Natural killer cell (primary cell): ENCODE measurements around the gene NHERF2. TPM values are rescaled to one million over a fixed set of nuclear protein-coding genes. Genes with fewer than 3 reads are reported as not detected.

Source experiments
- ATAC-seq, 3 donors: fragments of 150-1000 bp in 2 of 3; fragments of 200-7000 bp in 1 of 3; cut with Tn5 transposase; 1 replicate in 1 of 3; 2 replicates in 2 of 3; pipeline ENCODE4 v1.10.0; 2021; ENCODE audit warnings: mild to moderate bottlenecking in 2 of 3, moderate library complexity in 2 of 3
- DNase-seq, 2 donors: peaks; one replicate each; pipeline versions ENCODE4 v3.0.0 to v3.0.0-alpha.2; 2013 to 2021; ENCODE audit warnings: mixed read lengths in 1 of 2
- H3K27ac ChIP-seq: one replicate; pipeline ENCODE4 v1.5.1; 2013; ENCODE audit warnings: mild to moderate bottlenecking, low read length
- H3K27me3 ChIP-seq: one replicate; pipeline ENCODE4 v1.6.1; 2013; ENCODE audit warnings: low read length; ENCODE audit not compliant: control insufficient read depth, insufficient read depth
- H3K36me3 ChIP-seq: one replicate; pipeline ENCODE4 v1.6.1; 2013; ENCODE audit warnings: low read length; ENCODE audit not compliant: control insufficient read depth, insufficient read depth
- H3K4me1 ChIP-seq: one replicate; pipeline ENCODE4 v1.6.1; 2013; ENCODE audit warnings: low read length; ENCODE audit not compliant: control insufficient read depth, insufficient read depth
- H3K4me3 ChIP-seq: one replicate; pipeline ENCODE4 v1.5.1; 2013; ENCODE audit warnings: low read length
- H3K9me3 ChIP-seq: one replicate; pipeline ENCODE4 v1.6.1; 2013; ENCODE audit warnings: low read length; ENCODE audit not compliant: control insufficient read depth, insufficient read depth
- H3K27ac Mint-ChIP-seq, 2 donors: one replicate each; pipeline ENCODE4 v1.8.0; 2022; ENCODE audit warnings: mild to moderate bottlenecking in 2 of 2, mixed read lengths in 2 of 2, moderate library complexity in 1 of 2
- H3K27me3 Mint-ChIP-seq, 2 donors: one replicate each; pipeline ENCODE4 v1.8.0; 2022; ENCODE audit warnings: low read depth in 2 of 2, mixed read lengths in 2 of 2
- H3K36me3 Mint-ChIP-seq: one replicate; pipeline ENCODE4 v1.8.0; 2022; ENCODE audit warnings: mixed read lengths
- H3K4me1 Mint-ChIP-seq, 2 donors: one replicate each; pipeline ENCODE4 v1.8.0; 2022; ENCODE audit warnings: mixed read lengths in 2 of 2
- H3K4me3 Mint-ChIP-seq: one replicate; pipeline ENCODE4 v1.8.0; 2022; ENCODE audit warnings: mild to moderate bottlenecking, moderate library complexity, mixed read lengths
- H3K9me3 Mint-ChIP-seq, 2 donors: one replicate each; pipeline ENCODE4 v1.8.0; 2022; ENCODE audit warnings: mixed read lengths in 2 of 2
- WGBS: methylation state at CpG from one replicate; pipeline ENCODE4 v1.1.7; 2013; ENCODE audit warnings: missing lambda C conversion rate; ENCODE audit not compliant: insufficient coverage; 5-methylcytosine and 5-hydroxymethylcytosine counted together
- intact Hi-C: fragments of 100-400 bp; cut with micrococcal nuclease; formaldehyde crosslinking; loops from one replicate; pipeline ENCODE4 v1.14.2; 2022
- total RNA-seq, 4 donors: library from RNA; stranded (reverse); fragments of 120-200 nt in 1 of 4; gene quantifications; one replicate each; pipeline versions ENCODE4 v1.2.3 to v1.2.4, GENCODE V29; 2013 to 2022
- TF ChIP-seq, protein P1 (sequence below): fragments of 200-600 bp; IDR thresholded peaks from one replicate; pipeline ENCODE4 v1.8.0; 2022; ENCODE audit warnings: antibody characterized with exemption

NHERF2 gene
- total RNA-seq, 3 donors from 2014 or later (not counting 1 experiment from before 2014, with no cell fraction given): 4.3 to 7.1 (median 5.6) TPM

DNA sequence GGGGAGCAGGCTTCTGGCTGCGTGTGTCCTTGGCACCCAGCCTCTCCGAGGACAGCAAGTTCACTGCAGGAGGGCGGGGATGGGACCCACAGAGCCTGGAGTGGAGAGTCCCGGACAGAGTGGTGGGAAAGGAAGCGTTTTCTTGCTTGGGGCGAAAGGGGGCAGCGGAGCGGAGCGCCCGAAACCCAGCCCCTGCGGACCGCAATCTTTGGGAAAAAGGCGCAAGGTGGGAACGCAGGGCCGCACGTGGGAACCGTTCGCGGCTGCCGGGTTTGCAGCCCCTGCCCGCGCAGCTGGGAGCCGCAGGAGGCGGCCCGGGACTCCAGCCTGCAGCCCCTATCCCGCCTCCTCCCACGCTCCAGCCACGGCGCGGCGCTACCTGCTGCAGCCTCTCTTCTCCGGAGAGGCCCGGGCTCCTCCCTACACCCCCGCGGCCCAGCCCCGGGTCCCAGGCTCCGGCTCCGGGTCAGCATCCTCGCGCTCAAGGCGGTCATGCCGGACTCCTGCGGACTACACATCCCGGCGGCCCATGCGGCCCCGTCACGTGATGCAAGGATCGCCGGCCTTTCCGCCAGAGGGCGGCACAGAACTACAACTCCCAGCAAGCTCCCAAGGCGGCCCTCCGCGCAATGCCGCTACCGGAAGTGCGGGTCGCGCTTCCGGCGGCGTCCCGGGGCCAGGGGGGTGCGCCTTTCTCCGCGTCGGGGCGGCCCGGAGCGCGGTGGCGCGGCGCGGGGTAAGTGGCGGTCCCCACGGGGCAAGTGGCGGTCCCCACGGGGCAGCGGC, 20.8 kb downstream of the NHERF2 start, which contains the start of the genes NTHL1 and TSC2:
TSS of gene NTHL1 (minus strand) at position 505 of the 786 bp plus-strand sequence. CDS start at position 494, 11 bp downstream.
TSS of gene TSC2 (plus strand) at position 656 of the 786 bp plus-strand sequence. CDS start 631 bp downstream, outside the sequence.
- Histone ChIP-seq H3K27ac (no peak within 1 kb of the TSS), H3K27me3 (no peaks in the 10 kb centered on the region), H3K9me3 (no peaks in the 10 kb centered on the region), H3K36me3 (peaks cover 11% of the 10 kb centered on the region), H3K4me3 (peak within 1 kb of the TSS; percentile 71), H3K4me1 (peaks cover 35% of the 10 kb centered on the region)
- Mint-ChIP-seq H3K27me3 (no peaks in the 10 kb centered on the region), H3K9me3 (no peaks in the 10 kb centered on the region), H3K4me3 (peak within 1 kb of the TSS; percentile 93), H3K4me1 (peaks cover 14 to 28% of the 10 kb centered on the region in 2 donors), H3K36me3 (no peaks in the 10 kb centered on the region), H3K27ac (peak within 1 kb of the TSS; percentile 61 to 73)
- DNase-seq: peak; percentile 92 to 96
- WGBS: under 1% methylated on average over 81 of the region's 81 CpGs
- peak; percentile 95 to 99 (median 99) for ATAC-seq
- TF ChIP-seq, protein P1, sequence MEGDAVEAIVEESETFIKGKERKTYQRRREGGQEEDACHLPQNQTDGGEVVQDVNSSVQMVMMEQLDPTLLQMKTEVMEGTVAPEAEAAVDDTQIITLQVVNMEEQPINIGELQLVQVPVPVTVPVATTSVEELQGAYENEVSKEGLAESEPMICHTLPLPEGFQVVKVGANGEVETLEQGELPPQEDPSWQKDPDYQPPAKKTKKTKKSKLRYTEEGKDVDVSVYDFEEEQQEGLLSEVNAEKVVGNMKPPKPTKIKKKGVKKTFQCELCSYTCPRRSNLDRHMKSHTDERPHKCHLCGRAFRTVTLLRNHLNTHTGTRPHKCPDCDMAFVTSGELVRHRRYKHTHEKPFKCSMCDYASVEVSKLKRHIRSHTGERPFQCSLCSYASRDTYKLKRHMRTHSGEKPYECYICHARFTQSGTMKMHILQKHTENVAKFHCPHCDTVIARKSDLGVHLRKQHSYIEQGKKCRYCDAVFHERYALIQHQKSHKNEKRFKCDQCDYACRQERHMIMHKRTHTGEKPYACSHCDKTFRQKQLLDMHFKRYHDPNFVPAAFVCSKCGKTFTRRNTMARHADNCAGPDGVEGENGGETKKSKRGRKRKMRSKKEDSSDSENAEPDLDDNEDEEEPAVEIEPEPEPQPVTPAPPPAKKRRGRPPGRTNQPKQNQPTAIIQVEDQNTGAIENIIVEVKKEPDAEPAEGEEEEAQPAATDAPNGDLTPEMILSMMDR: peak; percentile 41
- intact Hi-C loops: loop anchor here (1.0 kb wide), 2 partner anchors 24 to 108 kb away; partner anchors contain the start of gene TRAF7

DNA sequence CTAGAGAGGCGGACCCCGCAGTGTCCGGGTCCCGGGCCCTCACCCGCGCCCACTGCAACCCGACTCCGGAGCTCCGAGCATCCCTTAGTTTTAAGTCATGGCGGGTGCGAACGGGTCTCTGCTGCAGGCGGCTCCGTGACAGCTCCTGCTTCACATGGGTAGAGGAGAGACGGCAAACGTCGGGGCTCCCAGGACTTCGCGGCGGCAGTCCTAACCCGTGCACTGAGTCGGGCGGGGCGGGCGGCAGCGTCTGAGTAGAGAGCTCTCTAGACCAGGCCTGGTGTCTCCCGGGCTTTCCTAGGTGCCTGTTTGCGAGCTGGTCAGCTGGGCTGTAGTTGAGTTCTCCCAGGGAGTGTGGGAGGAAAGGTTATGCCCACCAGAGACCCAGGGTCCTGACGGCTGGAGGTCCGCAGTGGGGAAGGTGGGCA, 21.4 kb downstream of the NHERF2 start:
- Mint-ChIP-seq H3K4me3 (peak overlapping the region; percentile 93), H3K9me3 (no peaks in the 10 kb centered on the region), H3K36me3 (no peaks in the 10 kb centered on the region), H3K4me1 (peaks cover 14 to 28% of the 10 kb centered on the region in 2 donors), H3K27ac (peak overlapping the region; percentile 61 to 73), H3K27me3 (no peaks in the 10 kb centered on the region)
- Histone ChIP-seq H3K27ac (no peak overlapping the region), H3K9me3 (no peaks in the 10 kb centered on the region), H3K27me3 (no peaks in the 10 kb centered on the region), H3K4me3 (peak overlapping the region; percentile 71), H3K4me1 (peaks cover 35% of the 10 kb centered on the region), H3K36me3 (peaks cover 13% of the 10 kb centered on the region)
- TF ChIP-seq, protein P1: no peak
- WGBS: 1% methylated on average over 30 of the region's 30 CpGs
- DNase-seq (no peak), ATAC-seq (peak in 2 of 3 donors; percentile 28)
- intact Hi-C loops: no loop called here

DNA sequence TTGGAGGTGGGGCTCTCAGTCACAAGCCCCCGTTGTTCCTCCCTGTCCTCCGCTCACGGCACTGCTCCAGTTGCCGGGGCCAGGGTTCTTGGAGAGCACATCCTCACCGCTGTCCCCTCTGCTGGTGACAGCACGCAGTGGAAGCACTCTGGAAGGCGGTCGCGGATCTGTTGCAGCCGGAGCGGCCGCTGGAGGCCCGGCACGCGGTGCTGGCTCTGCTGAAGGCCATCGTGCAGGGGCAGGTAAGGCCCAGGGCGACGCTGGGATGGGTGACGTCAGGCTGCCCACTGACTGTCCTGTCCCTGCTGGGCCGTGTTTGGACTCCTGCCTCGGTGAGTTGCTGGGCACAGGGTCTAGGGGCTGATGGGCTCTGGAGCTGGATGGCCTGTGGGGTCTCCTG, 26.5 kb downstream of the NHERF2 start:
- Mint-ChIP-seq H3K4me3 (no peak overlapping the region), H3K9me3 (no peaks in the 10 kb centered on the region), H3K27me3 (no peaks in the 10 kb centered on the region), H3K27ac (no peak overlapping the region), H3K36me3 (no peaks in the 10 kb centered on the region), H3K4me1 (peaks cover 7 to 14% of the 10 kb centered on the region in 2 donors)
- DNase-seq (no peak), ATAC-seq (no peak)
- peaks cover 7% of the 10 kb centered on the region for H3K4me1 ChIP-seq
- H3K4me3 ChIP-seq: no peak overlapping the region
- intact Hi-C loops: no loop called here
- WGBS: 98% methylated on average over 21 of the region's 21 CpGs
- TF ChIP-seq, protein P1: no peak
- H3K9me3 ChIP-seq: no peaks in the 10 kb centered on the region
- H3K36me3 ChIP-seq: peaks cover 40% of the 10 kb centered on the region
- H3K27me3 ChIP-seq: no peaks in the 10 kb centered on the region
- H3K27ac ChIP-seq: no peak overlapping the region
